K562 (cell line): ENCODE measurements around the gene MAST3. TPM values are rescaled to one million over a fixed set of nuclear protein-coding genes. Genes with fewer than 3 reads are reported as not detected.
A peak's percentile ranks its signal among the peaks of the same experiment; 100 is the strongest.

ENCODE experiments used
- BCOR ChIP-seq: fragments of 450-650 bp; IDR thresholded peaks from 2 replicates; pipeline ENCODE4 v1.6.1; 2016
- CBFA2T3 ChIP-seq: fragments of 450-650 bp; IDR thresholded peaks from 2 replicates; pipeline ENCODE4 v1.6.1; 2017
- DPF2 ChIP-seq: fragments of 450-650 bp; IDR thresholded peaks from 2 replicates; pipeline ENCODE4 v1.6.1; 2016
- EP400 ChIP-seq: fragments of 450-650 bp; IDR thresholded peaks from 2 replicates; pipeline ENCODE4 v1.6.1; 2017; ENCODE audit warnings: antibody characterized with exemption, mild to moderate bottlenecking, moderate library complexity
- FUS ChIP-seq: fragments of 200-400 bp; formaldehyde crosslinking; optimal IDR thresholded peaks from 2 replicates; pipeline ENCODE3; 2017; ENCODE audit warnings: low read depth, low read length
- IRF2 ChIP-seq: sonication (generic); formaldehyde crosslinking; IDR thresholded peaks from 2 replicates; pipeline ENCODE4 v1.8.1; 2022; ENCODE audit warnings: mild to moderate bottlenecking, missing genetic modification reagents
- MAZ ChIP-seq, 2 experiments: fragments of 450-650 bp in 1 of 2; sonication (generic) in 1 of 2; formaldehyde crosslinking; IDR thresholded peaks in 1 of 2; conservative IDR thresholded peaks in 1 of 2; 2 replicates each; pipeline versions ENCODE4 v1.4.0 to v1.5.0; 2020; ENCODE audit warnings: mild to moderate bottlenecking in 1 of 2, missing genetic modification reagents in 1 of 2
- MEIS2 ChIP-seq: fragments of 450-650 bp; IDR thresholded peaks from 2 replicates; pipeline ENCODE4 v1.6.1; 2014; ENCODE audit warnings: mild to moderate bottlenecking; ENCODE audit not compliant: partially characterized antibody
- MTA3 ChIP-seq: fragments of 450-650 bp; formaldehyde crosslinking; IDR thresholded peaks from 2 replicates; pipeline ENCODE4 v1.6.1; 2017; ENCODE audit warnings: mild to moderate bottlenecking, borderline replicate concordance
- PREB ChIP-seq: sonication (generic); formaldehyde crosslinking; IDR thresholded peaks from 2 replicates; pipeline ENCODE4 v1.8.1; 2023; ENCODE audit warnings: mild to moderate bottlenecking, missing genetic modification reagents
- RBM17 ChIP-seq: fragments of 200-400 bp; formaldehyde crosslinking; IDR thresholded peaks from 2 replicates; pipeline ENCODE4 v1.6.1; 2017; ENCODE audit warnings: low read depth, mild to moderate bottlenecking, low read length, borderline replicate concordance
- RFX5 ChIP-seq: IDR thresholded peaks from 2 replicates; pipeline ENCODE4 v1.6.1; 2011; ENCODE audit warnings: low read depth, mild to moderate bottlenecking, improper control_type of control experiment, low read length
- RUNX1 ChIP-seq: sonication (generic); IDR thresholded peaks from 2 replicates; pipeline ENCODE4 v1.6.1; 2016; ENCODE audit warnings: antibody characterized with exemption, low read depth
- SMAD1 ChIP-seq: fragments of 150-350 bp; IDR thresholded peaks from 2 replicates; pipeline ENCODE4 v1.6.1; 2014; ENCODE audit warnings: low read length, low read depth; ENCODE audit not compliant: partially characterized antibody
- STAT6 ChIP-seq: sonication (generic); formaldehyde crosslinking; IDR thresholded peaks from 2 replicates; pipeline ENCODE4 v1.8.1; 2023; ENCODE audit warnings: mild to moderate bottlenecking, missing genetic modification reagents
- TEAD1 ChIP-seq, 2 experiments: fragments of 450-650 bp in 1 of 2; sonication (generic) in 1 of 2; formaldehyde crosslinking; IDR thresholded peaks; 2 replicates each; pipeline versions ENCODE4 v1.4.0 to v1.8.0; 2020 to 2022; ENCODE audit warnings: mild to moderate bottlenecking in 2 of 2, missing genetic modification reagents in 1 of 2
- VEZF1 ChIP-seq: fragments of 200-800 bp; sonication (Bioruptor generic); IDR thresholded peaks from 2 replicates; pipeline ENCODE4 v1.6.1; 2017; ENCODE audit warnings: missing genetic modification characterization, missing compliant biosample characterization
- ZEB2 ChIP-seq: fragments of 450-650 bp; IDR thresholded peaks from 2 replicates; pipeline ENCODE4 v1.6.1; 2016
- ZNF551 ChIP-seq: fragments of 250-450 bp; sonication (Bioruptor Pico); IDR thresholded peaks from 2 replicates; pipeline ENCODE4 v1.5.0; 2021; ENCODE audit warnings: mild to moderate bottlenecking, moderate library complexity
- ZNF583 ChIP-seq: fragments of 250-450 bp; sonication (Bioruptor Pico); IDR thresholded peaks from 2 replicates; pipeline ENCODE4 v1.4.0; 2020
- polyA plus RNA-seq, 8 experiments: library from polyadenylated mRNA; depleted of rRNA in 4 of 8; stranded (reverse) in 5 of 8; unstranded in 3 of 8; fragments of >200 nt; fragmentation: Nextera tagmentation in 2 of 8; fragmentation: Illumina TruSeq in 1 of 8; extraction: Ambion mirVana in 2 of 8; extraction: Trizol in 1 of 8; gene quantifications; 2 replicates each; pipeline versions ENCODE4 v1.2.1 to v1.2.3, GENCODE V29; 2011 to 2014; ENCODE audit warnings: inconsistent platforms in 1 of 8, missing spikeins in 1 of 8
- total RNA-seq, 7 experiments: library from RNA; depleted of rRNA in 6 of 7; stranded (reverse); fragments of >200 nt in 6 of 7; fragmentation: Illumina TruSeq in 2 of 7; extraction: Trizol in 2 of 7; gene quantifications; 2 replicates each; pipeline versions ENCODE4 v1.2.1 to v1.2.3, GENCODE V29; 2011 to 2021; ENCODE audit warnings: low replicate concordance in 1 of 7
- TF ChIP-seq, protein P1 (sequence below): sonication (generic); formaldehyde crosslinking; IDR thresholded peaks from 2 replicates; pipeline ENCODE4 v1.8.0; 2023; ENCODE audit warnings: mild to moderate bottlenecking, missing genetic modification reagents
- TF ChIP-seq, protein P2 (sequence below): fragments of 250-450 bp; sonication (Bioruptor Pico); IDR thresholded peaks from 2 replicates; pipeline ENCODE4 v1.5.1; 2021; ENCODE audit warnings: mild to moderate bottlenecking

The MAST3 gene
- total and polyA plus RNA-seq, 9 of the 15 experiments (the other 6 are each of a cell fraction or from before 2014, with no cell fraction given): 0.94 to 9.9 (median 2.4) TPM

DNA sequence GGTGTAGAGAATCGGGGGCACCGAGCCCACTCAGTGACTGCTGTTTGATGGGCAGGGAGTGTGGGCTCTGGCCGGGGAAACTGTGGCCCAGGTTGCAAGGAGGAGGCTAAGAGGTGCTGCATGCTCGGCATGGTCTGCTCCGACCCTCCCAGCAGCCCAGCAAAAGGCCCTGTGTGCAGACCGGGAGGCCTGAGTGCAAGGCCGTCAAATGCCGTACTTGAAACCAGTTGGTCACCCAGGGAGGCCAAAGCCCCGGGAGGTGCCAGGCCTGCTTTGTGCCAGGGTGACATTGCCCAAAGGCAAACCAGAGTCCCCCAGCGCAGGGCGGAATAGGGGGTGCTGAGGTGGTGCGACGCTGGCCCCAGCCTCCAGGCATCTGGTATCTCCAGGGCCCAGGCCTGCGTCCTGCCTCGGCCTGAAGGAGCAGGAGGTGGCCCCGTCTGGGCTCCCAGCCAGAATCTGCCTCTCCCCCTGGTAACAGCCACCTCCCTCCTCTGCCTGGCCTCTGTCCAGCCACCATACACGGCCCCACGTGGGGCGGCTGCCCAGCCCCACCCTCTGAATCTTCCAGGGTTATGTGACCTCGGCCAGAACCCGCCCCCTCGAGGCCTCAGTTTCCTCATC is 59.4 kb downstream of the MAST3 start (continued):
- TF ChIP-seq VEZF1 (CRISPR knock-in tag) (peak; percentile 93), STAT6 (no peak), CBFA2T3 (peak; percentile 89), RUNX1 (no peak), MAZ (CRISPR knock-in tag; conservative IDR thresholded peaks at IDR 0.05 in 1 of 2, IDR thresholded peaks at IDR 0.05 in 1 of 2) (peak; percentile 86 to 88), FUS (no peak), MEIS2 (no peak), MTA3 (peak; percentile 79; the same call in 1 of the 2 replicates), TEAD1 (CRISPR knock-in tag; IDR thresholded peaks at IDR 0.05) (peak; percentile 31 to 54; a peak in 1 of 4 replicates), PREB (peak; percentile 63; the same call in 1 of the 2 replicates), IRF2 (CRISPR knock-in tag) (no peak), RFX5 (peak; percentile 91), ZNF551 (no peak), ZNF583 (CRISPR knock-in tag) (peak; percentile 59; the same call in 1 of the 2 replicates), BCOR (no peak), SMAD1 (no peak), DPF2 (peak; percentile 91), ZEB2 (0 out of 2 replicates have a peak, but pooled peaks have one; percentile 27), EP400 (peak; percentile 67), RBM17 (no peak)
- TF ChIP-seq, protein P1, sequence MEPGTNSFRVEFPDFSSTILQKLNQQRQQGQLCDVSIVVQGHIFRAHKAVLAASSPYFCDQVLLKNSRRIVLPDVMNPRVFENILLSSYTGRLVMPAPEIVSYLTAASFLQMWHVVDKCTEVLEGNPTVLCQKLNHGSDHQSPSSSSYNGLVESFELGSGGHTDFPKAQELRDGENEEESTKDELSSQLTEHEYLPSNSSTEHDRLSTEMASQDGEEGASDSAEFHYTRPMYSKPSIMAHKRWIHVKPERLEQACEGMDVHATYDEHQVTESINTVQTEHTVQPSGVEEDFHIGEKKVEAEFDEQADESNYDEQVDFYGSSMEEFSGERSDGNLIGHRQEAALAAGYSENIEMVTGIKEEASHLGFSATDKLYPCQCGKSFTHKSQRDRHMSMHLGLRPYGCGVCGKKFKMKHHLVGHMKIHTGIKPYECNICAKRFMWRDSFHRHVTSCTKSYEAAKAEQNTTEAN (CRISPR knock-in tag): no peak
- TF ChIP-seq, protein P2, sequence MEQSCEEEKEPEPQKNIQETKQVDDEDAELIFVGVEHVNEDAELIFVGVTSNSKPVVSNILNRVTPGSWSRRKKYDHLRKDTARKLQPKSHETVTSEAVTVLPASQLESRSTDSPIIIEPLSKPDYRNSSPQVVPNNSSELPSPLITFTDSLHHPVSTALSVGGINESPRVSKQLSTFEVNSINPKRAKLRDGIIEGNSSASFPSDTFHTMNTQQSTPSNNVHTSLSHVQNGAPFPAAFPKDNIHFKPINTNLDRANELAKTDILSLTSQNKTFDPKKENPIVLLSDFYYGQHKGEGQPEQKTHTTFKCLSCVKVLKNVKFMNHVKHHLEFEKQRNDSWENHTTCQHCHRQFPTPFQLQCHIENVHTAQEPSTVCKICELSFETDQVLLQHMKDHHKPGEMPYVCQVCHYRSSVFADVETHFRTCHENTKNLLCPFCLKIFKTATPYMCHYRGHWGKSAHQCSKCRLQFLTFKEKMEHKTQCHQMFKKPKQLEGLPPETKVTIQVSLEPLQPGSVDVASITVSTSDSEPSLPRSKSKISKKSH (CRISPR knock-in tag): no peak
